ENCODE data around the gene MRPL30.

Gene MRPL30

GRCh38 chr2:99154643-99155536 is 26.1 kb upstream of the MRPL30 start, which contains the start of the genes LIPT1 and TSGA10:
Gene LIPT1, plus strand, starts transcription at chr2:99154967. Its CDS starts 6,991 bp downstream, at chr2:99161958.
Gene TSGA10, minus strand, starts transcription at chr2:99154942. Its CDS starts 45,503 bp downstream, at chr2:99109439.
- DNase-seq (ENCODE audit: insufficient read length) (peak; percentile 90), FAIRE-seq (peak; percentile 96)
- peak; percentile 77 for TF ChIP-seq POLR2AphosphoS5 (IDR thresholded peaks at IDR 0.05; ENCODE audit: low read depth, low read length)
- peak; percentile 88 for TF ChIP-seq POLR2A (IDR thresholded peaks at IDR 0.05; ENCODE audit: low read depth, low read length)
- TF ChIP-seq TAF1 (IDR thresholded peaks at IDR 0.05; ENCODE audit: borderline replicate concordance, low read depth, low read length) = 0 out of 2 replicates have a peak, but pooled peaks have one; percentile 8

- DNase-seq (ENCODE audit: insufficient read length) = no peak
- FAIRE-seq = no peak
- no peak for TF ChIP-seq TAF1 (IDR thresholded peaks at IDR 0.05; ENCODE audit: borderline replicate concordance, low read depth, low read length)
- TF ChIP-seq POLR2AphosphoS5 (IDR thresholded peaks at IDR 0.05; ENCODE audit: low read depth, low read length) = no peak
- TF ChIP-seq POLR2A (IDR thresholded peaks at IDR 0.05; ENCODE audit: low read depth, low read length) = no peak
Measured at GRCh38 chr2:99156891-99157290, 24.1 kb upstream of the MRPL30 start.

DNA sequence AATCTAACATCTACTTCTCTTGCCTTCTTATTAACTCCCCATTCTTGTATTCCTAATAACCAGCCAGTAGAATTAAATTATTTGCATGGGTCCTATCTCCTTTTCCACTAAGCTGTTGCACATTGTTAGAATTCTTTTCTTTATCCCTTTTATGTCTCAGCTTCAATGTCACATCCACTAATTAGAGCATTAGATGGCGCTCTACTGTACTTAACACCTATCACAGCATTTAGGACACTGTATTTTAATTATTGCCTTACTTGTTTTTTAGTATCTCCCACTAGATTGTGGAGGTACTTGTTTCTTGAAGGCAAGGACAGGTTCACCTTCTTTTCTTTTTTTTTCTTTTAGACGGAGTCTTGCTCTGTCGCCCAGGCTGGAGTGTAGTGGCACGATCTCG is 22.4 kb upstream of the MRPL30 start:
- DNase-seq (ENCODE audit: insufficient read length) (no peak), FAIRE-seq (no peak)
- TF ChIP-seq TAF1 (IDR thresholded peaks at IDR 0.05; ENCODE audit: borderline replicate concordance, low read depth, low read length) = no peak
- no peak for TF ChIP-seq POLR2AphosphoS5 (IDR thresholded peaks at IDR 0.05; ENCODE audit: low read depth, low read length)
- no peak for TF ChIP-seq POLR2A (IDR thresholded peaks at IDR 0.05; ENCODE audit: low read depth, low read length)

GRCh38 chr2:99159594-99159993 is 21.4 kb upstream of the MRPL30 start:
- FAIRE-seq = no peak
- TF ChIP-seq POLR2A (IDR thresholded peaks at IDR 0.05; ENCODE audit: low read depth, low read length) = no peak
- TF ChIP-seq TAF1 (IDR thresholded peaks at IDR 0.05; ENCODE audit: borderline replicate concordance, low read depth, low read length) = no peak
- TF ChIP-seq POLR2AphosphoS5 (IDR thresholded peaks at IDR 0.05; ENCODE audit: low read depth, low read length) = no peak
- no peak for DNase-seq (ENCODE audit: insufficient read length)

GRCh38 chr2:99166218-99166617 is 14.8 kb upstream of the MRPL30 start:
- DNase-seq (ENCODE audit: insufficient read length) (no peak), FAIRE-seq (no peak)
- TF ChIP-seq TAF1 (IDR thresholded peaks at IDR 0.05; ENCODE audit: borderline replicate concordance, low read depth, low read length) = no peak

DNA sequence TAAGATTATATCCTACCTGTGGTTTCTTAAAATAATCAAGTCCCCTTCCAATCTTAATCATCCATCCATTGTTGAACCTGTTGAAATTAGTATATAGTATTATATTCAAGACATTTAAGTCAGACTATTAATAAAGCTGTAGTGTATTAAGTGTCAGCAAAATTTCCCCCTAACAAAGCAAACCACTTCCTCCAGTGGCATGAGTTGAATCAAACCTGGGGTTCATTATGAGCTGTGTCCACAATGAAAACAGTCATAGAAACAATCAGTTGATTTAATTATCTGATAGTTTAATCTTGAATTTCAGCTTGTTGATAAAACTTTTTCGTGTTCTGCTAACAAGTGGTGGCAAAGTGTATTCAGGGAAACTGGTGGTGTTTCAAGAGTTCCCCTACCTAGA is 11.4 kb upstream of the MRPL30 start:
- FAIRE-seq (no peak), DNase-seq (ENCODE audit: insufficient read length) (no peak)
- TF ChIP-seq POLR2AphosphoS5 (IDR thresholded peaks at IDR 0.05; ENCODE audit: low read depth, low read length) = no peak
- TF ChIP-seq POLR2A (IDR thresholded peaks at IDR 0.05; ENCODE audit: low read depth, low read length) = no peak
- no peak for TF ChIP-seq TAF1 (IDR thresholded peaks at IDR 0.05; ENCODE audit: borderline replicate concordance, low read depth, low read length)

GRCh38 chr2:99171377-99172140 is 9.4 kb upstream of the MRPL30 start:
- FAIRE-seq (no peak), DNase-seq (ENCODE audit: insufficient read length) (no peak)
- TF ChIP-seq TAF1 (IDR thresholded peaks at IDR 0.05; ENCODE audit: borderline replicate concordance, low read depth, low read length) (no peak), POLR2A (IDR thresholded peaks at IDR 0.05; ENCODE audit: low read depth, low read length) (no peak), POLR2AphosphoS5 (IDR thresholded peaks at IDR 0.05; ENCODE audit: low read depth, low read length) (no peak)

- FAIRE-seq (no peak), DNase-seq (ENCODE audit: insufficient read length) (no peak)
- TF ChIP-seq POLR2A (IDR thresholded peaks at IDR 0.05; ENCODE audit: low read depth, low read length) (no peak), TAF1 (IDR thresholded peaks at IDR 0.05; ENCODE audit: borderline replicate concordance, low read depth, low read length) (no peak), POLR2AphosphoS5 (IDR thresholded peaks at IDR 0.05; ENCODE audit: low read depth, low read length) (no peak)
Measured at GRCh38 chr2:99181624-99182000, 628 bp downstream of the MRPL30 start.

GRCh38 chr2:99183025-99183424 is 2.0 kb downstream of the MRPL30 start:
- TF ChIP-seq POLR2A (IDR thresholded peaks at IDR 0.05; ENCODE audit: low read depth, low read length) (no peak), TAF1 (IDR thresholded peaks at IDR 0.05; ENCODE audit: borderline replicate concordance, low read depth, low read length) (no peak), POLR2AphosphoS5 (IDR thresholded peaks at IDR 0.05; ENCODE audit: low read depth, low read length) (no peak)
- FAIRE-seq = no peak
- no peak for DNase-seq (ENCODE audit: insufficient read length)

- no peak for TF ChIP-seq POLR2A (IDR thresholded peaks at IDR 0.05; ENCODE audit: low read depth, low read length)
- DNase-seq (ENCODE audit: insufficient read length) = no peak
- no peak for FAIRE-seq
Measured at GRCh38 chr2:99184811-99185210, 3.8 kb downstream of the MRPL30 start.

- DNase-seq (ENCODE audit: insufficient read length) (no peak), FAIRE-seq (no peak)
- TF ChIP-seq POLR2AphosphoS5 (IDR thresholded peaks at IDR 0.05; ENCODE audit: low read depth, low read length) (no peak), TAF1 (IDR thresholded peaks at IDR 0.05; ENCODE audit: borderline replicate concordance, low read depth, low read length) (no peak), POLR2A (IDR thresholded peaks at IDR 0.05; ENCODE audit: low read depth, low read length) (no peak)
Measured at GRCh38 chr2:99187011-99187410, 6.0 kb downstream of the MRPL30 start.

- TF ChIP-seq POLR2AphosphoS5 (IDR thresholded peaks at IDR 0.05; ENCODE audit: low read depth, low read length) (no peak), POLR2A (IDR thresholded peaks at IDR 0.05; ENCODE audit: low read depth, low read length) (no peak), TAF1 (IDR thresholded peaks at IDR 0.05; ENCODE audit: borderline replicate concordance, low read depth, low read length) (no peak)
- DNase-seq (ENCODE audit: insufficient read length) = no peak
- FAIRE-seq = no peak
Measured at GRCh38 chr2:99188357-99188756, 7.4 kb downstream of the MRPL30 start.
